Kasumi-1 (cell line): ENCODE results near the gene ZDHHC20.

Source experiments
- DNase-seq, 2 experiments: peaks; one replicate each; lab custom pipeline; 2025; lab: John Stamatoyannopoulos, UW

ZDHHC20 gene

DNA sequence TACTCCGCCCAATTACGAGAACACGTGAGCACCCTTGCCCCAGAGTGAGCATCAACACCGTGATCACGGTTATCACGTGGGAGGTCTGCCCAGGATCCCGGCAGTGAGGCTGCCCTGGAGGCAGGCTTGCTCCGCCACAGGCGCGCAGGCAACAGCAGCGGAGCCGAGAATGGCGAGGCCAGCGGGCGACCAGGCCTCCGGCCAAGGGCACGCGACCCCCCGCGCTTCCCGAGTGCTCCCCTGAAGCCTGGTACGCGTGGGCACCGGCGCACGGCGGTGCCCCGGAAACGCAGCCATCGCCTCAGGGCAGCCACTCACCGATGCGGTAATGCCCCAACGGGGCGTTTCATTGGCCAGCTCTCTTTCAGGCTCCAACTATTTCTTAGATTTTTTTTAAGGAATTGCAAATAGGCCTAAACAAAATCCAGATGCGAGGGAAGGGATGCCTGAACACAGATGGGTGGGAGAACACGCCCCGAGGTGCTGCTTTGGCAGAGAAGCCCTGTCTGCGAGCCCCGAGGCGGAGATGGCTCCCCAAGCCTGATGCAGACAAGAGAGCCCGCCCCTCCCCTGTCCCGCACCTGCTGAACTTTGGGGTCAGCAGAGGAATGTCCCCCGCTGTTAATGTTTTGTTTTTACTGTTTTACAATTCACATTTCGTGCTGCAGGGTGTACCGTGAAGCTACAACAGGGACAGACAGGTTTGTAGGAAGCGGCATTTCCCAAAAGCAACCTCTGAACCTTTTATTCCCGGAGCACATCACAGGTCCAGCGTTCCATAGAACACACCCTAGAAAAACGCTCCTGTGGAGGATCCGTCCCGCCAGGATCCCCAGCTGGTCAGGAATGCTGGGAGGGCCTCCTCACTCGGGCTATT lies 132.7 kb downstream of the ZDHHC20 start:
- no peak for DNase-seq

- DNase-seq = no peak
These were observed 134.3 kb downstream of the ZDHHC20 start for GRCh38 chr13:21324803-21325202.

- no peak for DNase-seq
These were observed 136.1 kb downstream of the ZDHHC20 start for GRCh38 chr13:21322988-21323387.
